ENCODE results near the gene YJEFN3.

Gene YJEFN3

GRCh38 chr19:19561946-19562664, 33.4 kb downstream of the YJEFN3 start:
- ATAC-seq, result no peak
- Mint-ChIP-seq H3K9me3 (no peaks in the 10 kb centered on the region), H3K27ac (no peak overlapping the region), H3K27me3 (no peaks in the 10 kb centered on the region), H3K36me3 (ENCODE audit: low read depth) (peaks cover 6% of the 10 kb centered on the region), H3K4me3 (no peak overlapping the region), H3K4me1 (no peaks in the 10 kb centered on the region)
- no peak for DNase-seq

- Mint-ChIP-seq H3K27ac (no peak overlapping the region), H3K9me3 (no peaks in the 10 kb centered on the region), H3K36me3 (ENCODE audit: low read depth) (peaks cover 6% of the 10 kb centered on the region), H3K4me1 (no peaks in the 10 kb centered on the region), H3K4me3 (no peak overlapping the region), H3K27me3 (no peaks in the 10 kb centered on the region)
- ATAC-seq (peak; percentile 56), DNase-seq (peak; percentile 28)
These were observed 34.1 kb downstream of the YJEFN3 start for GRCh38 chr19:19562665-19563347.

- H3K9me3 Mint-ChIP-seq, result no peaks in the 10 kb centered on the region
- ATAC-seq (no peak), DNase-seq (no peak)
- no peak overlapping the region for H3K27ac Mint-ChIP-seq
- peaks cover 6% of the 10 kb centered on the region for H3K36me3 Mint-ChIP-seq (ENCODE audit: low read depth)
- no peak overlapping the region for H3K4me3 Mint-ChIP-seq
- H3K4me1 Mint-ChIP-seq, result no peaks in the 10 kb centered on the region
- H3K27me3 Mint-ChIP-seq, result no peaks in the 10 kb centered on the region
These were observed 34.7 kb downstream of the YJEFN3 start for GRCh38 chr19:19563348-19563848.

- H3K27ac Mint-ChIP-seq, result no peak overlapping the region
- ATAC-seq (no peak), DNase-seq (no peak)
- H3K27me3 Mint-ChIP-seq, result no peaks in the 10 kb centered on the region
- H3K4me1 Mint-ChIP-seq, result peaks cover 4% of the 10 kb centered on the region
- no peak overlapping the region for H3K4me3 Mint-ChIP-seq
- H3K36me3 Mint-ChIP-seq (ENCODE audit: low read depth), result peaks cover 13% of the 10 kb centered on the region
- H3K9me3 Mint-ChIP-seq, result no peaks in the 10 kb centered on the region
These were observed 37.6 kb downstream of the YJEFN3 start for GRCh38 chr19:19566306-19566705.

GRCh38 chr19:19567391-19567790, 38.7 kb downstream of the YJEFN3 start:
- ATAC-seq, result no peak
- Mint-ChIP-seq H3K36me3 (ENCODE audit: low read depth) (peaks cover 13% of the 10 kb centered on the region), H3K27me3 (no peaks in the 10 kb centered on the region), H3K27ac (no peak overlapping the region), H3K9me3 (no peaks in the 10 kb centered on the region), H3K4me1 (peaks cover 4% of the 10 kb centered on the region), H3K4me3 (no peak overlapping the region)
- DNase-seq, result no peak

GRCh38 chr19:19568802-19569756, 40.4 kb downstream of the YJEFN3 start:
- Mint-ChIP-seq H3K27me3 (no peaks in the 10 kb centered on the region), H3K27ac (no peak overlapping the region), H3K36me3 (ENCODE audit: low read depth) (peaks cover 13% of the 10 kb centered on the region), H3K4me1 (peaks cover 6% of the 10 kb centered on the region), H3K9me3 (no peaks in the 10 kb centered on the region), H3K4me3 (no peak overlapping the region)
- no peak for ATAC-seq
- no peak for DNase-seq

GRCh38 chr19:19570571-19570970, 41.9 kb downstream of the YJEFN3 start:
- Mint-ChIP-seq H3K4me3 (no peak overlapping the region), H3K4me1 (peaks cover 6% of the 10 kb centered on the region), H3K36me3 (ENCODE audit: low read depth) (peaks cover 7% of the 10 kb centered on the region), H3K27me3 (no peaks in the 10 kb centered on the region), H3K9me3 (no peaks in the 10 kb centered on the region), H3K27ac (no peak overlapping the region)
- DNase-seq (no peak), ATAC-seq (no peak)

- peaks cover 6% of the 10 kb centered on the region for H3K4me1 Mint-ChIP-seq
- ATAC-seq (no peak), DNase-seq (no peak)
- H3K4me3 Mint-ChIP-seq, result no peak overlapping the region
- no peaks in the 10 kb centered on the region for H3K27me3 Mint-ChIP-seq
- peaks cover 7% of the 10 kb centered on the region for H3K36me3 Mint-ChIP-seq (ENCODE audit: low read depth)
- H3K9me3 Mint-ChIP-seq, result no peaks in the 10 kb centered on the region
- no peak overlapping the region for H3K27ac Mint-ChIP-seq
These were observed 42.5 kb downstream of the YJEFN3 start for GRCh38 chr19:19571071-19571786.

GRCh38 chr19:19575411-19575810, 46.7 kb downstream of the YJEFN3 start:
- ATAC-seq, result no peak
- H3K4me1 Mint-ChIP-seq, result peaks cover 2% of the 10 kb centered on the region
- H3K4me3 Mint-ChIP-seq, result no peak overlapping the region

GRCh38 chr19:19578252-19578651, 49.5 kb downstream of the YJEFN3 start:
- Mint-ChIP-seq H3K27ac (no peak overlapping the region), H3K36me3 (ENCODE audit: low read depth) (no peaks in the 10 kb centered on the region)
- ATAC-seq, result no peak

More at GRCh38 chr19:19575411-19575810, 46.7 kb downstream of the YJEFN3 start:
- Mint-ChIP-seq H3K36me3 (ENCODE audit: low read depth) (no peaks in the 10 kb centered on the region), H3K9me3 (no peaks in the 10 kb centered on the region), H3K27me3 (no peaks in the 10 kb centered on the region), H3K27ac (no peak overlapping the region)
- no peak for DNase-seq

GRCh38 chr19:19579533-19580361, 51.0 kb downstream of the YJEFN3 start:
- H3K27ac Mint-ChIP-seq, result no peak overlapping the region
- H3K4me3 Mint-ChIP-seq, result no peak overlapping the region
- H3K9me3 Mint-ChIP-seq, result no peaks in the 10 kb centered on the region

More at GRCh38 chr19:19578252-19578651, 49.5 kb downstream of the YJEFN3 start:
- no peak for DNase-seq
- H3K9me3 Mint-ChIP-seq, result no peaks in the 10 kb centered on the region
- H3K4me1 Mint-ChIP-seq, result peaks cover 1% of the 10 kb centered on the region
- H3K4me3 Mint-ChIP-seq, result no peak overlapping the region
- no peaks in the 10 kb centered on the region for H3K27me3 Mint-ChIP-seq

GRCh38 chr19:19580418-19580817, 51.7 kb downstream of the YJEFN3 start:
- H3K9me3 Mint-ChIP-seq, result no peaks in the 10 kb centered on the region
- H3K4me1 Mint-ChIP-seq, result no peaks in the 10 kb centered on the region
- no peaks in the 10 kb centered on the region for H3K27me3 Mint-ChIP-seq
- no peak for DNase-seq
- ATAC-seq, result no peak
- no peaks in the 10 kb centered on the region for H3K36me3 Mint-ChIP-seq (ENCODE audit: low read depth)
- no peak overlapping the region for H3K27ac Mint-ChIP-seq
- no peak overlapping the region for H3K4me3 Mint-ChIP-seq

More at GRCh38 chr19:19579533-19580361, 51.0 kb downstream of the YJEFN3 start:
- no peaks in the 10 kb centered on the region for H3K27me3 Mint-ChIP-seq
- ATAC-seq (no peak), DNase-seq (no peak)
- H3K4me1 Mint-ChIP-seq, result no peaks in the 10 kb centered on the region
- H3K36me3 Mint-ChIP-seq (ENCODE audit: low read depth), result no peaks in the 10 kb centered on the region

GRCh38 chr19:19581391-19581790, 52.7 kb downstream of the YJEFN3 start:
- Mint-ChIP-seq H3K4me3 (no peak overlapping the region), H3K27ac (no peak overlapping the region), H3K4me1 (no peaks in the 10 kb centered on the region), H3K9me3 (no peaks in the 10 kb centered on the region), H3K27me3 (no peaks in the 10 kb centered on the region), H3K36me3 (ENCODE audit: low read depth) (no peaks in the 10 kb centered on the region)
- no peak for ATAC-seq
- DNase-seq, result no peak
